ENCODE results near the gene HLX. TPM values are rescaled to one million over a fixed set of nuclear protein-coding genes. Genes with fewer than 3 reads are reported as not detected.

HLX gene
- total RNA-seq, 1 donor = 19.9 TPM

- TF ChIP-seq CTCF (IDR thresholded peaks at IDR 0.05; ENCODE audit: insufficient read depth, low read depth, low read length) = no peak
- H3K4me3 ChIP-seq (ENCODE audit: low read depth, low read length) = no peak overlapping the region
- no peak for DNase-seq (ENCODE audit: low read depth)
Observed at GRCh38 chr1:220905650-220906560, 26.7 kb downstream of the HLX start.

GRCh38 chr1:220906561-220907334 is 27.5 kb downstream of the HLX start:
- TF ChIP-seq CTCF (IDR thresholded peaks at IDR 0.05; ENCODE audit: insufficient read depth, low read depth, low read length) = no peak
- H3K4me3 ChIP-seq (ENCODE audit: low read depth, low read length) = no peak overlapping the region
- DNase-seq (ENCODE audit: low read depth) = no peak

- DNase-seq (ENCODE audit: low read depth) = peak; percentile 48
- H3K4me3 ChIP-seq (ENCODE audit: low read depth, low read length) = no peak overlapping the region
- TF ChIP-seq CTCF (IDR thresholded peaks at IDR 0.05; ENCODE audit: insufficient read depth, low read depth, low read length) = peak; percentile 70
Observed at GRCh38 chr1:220908757-220909156, 29.5 kb downstream of the HLX start.

- no peak for DNase-seq (ENCODE audit: low read depth)
- no peak for TF ChIP-seq CTCF (IDR thresholded peaks at IDR 0.05; ENCODE audit: insufficient read depth, low read depth, low read length)
- H3K4me3 ChIP-seq (ENCODE audit: low read depth, low read length) = no peak overlapping the region
Observed at GRCh38 chr1:220910021-220910420, 30.8 kb downstream of the HLX start.

- DNase-seq (ENCODE audit: low read depth) = no peak
- TF ChIP-seq CTCF (IDR thresholded peaks at IDR 0.05; ENCODE audit: insufficient read depth, low read depth, low read length) = no peak
- no peak overlapping the region for H3K4me3 ChIP-seq (ENCODE audit: low read depth, low read length)
Observed at GRCh38 chr1:220914283-220915116, 35.3 kb downstream of the HLX start.

- TF ChIP-seq CTCF (IDR thresholded peaks at IDR 0.05; ENCODE audit: insufficient read depth, low read depth, low read length) = no peak
- DNase-seq (ENCODE audit: low read depth) = no peak
- H3K4me3 ChIP-seq (ENCODE audit: low read depth, low read length) = no peak overlapping the region
Observed at GRCh38 chr1:220915117-220915440, 35.8 kb downstream of the HLX start.
